Stimulated activated CD4-positive, alpha-beta T cell treated with anti-CD3 and anti-CD28 coated beads, Interleukin-1b, Interleukin-23, amount 100 ng/mL, for 4 hours (primary cell): ENCODE results near the gene TST.
A peak's percentile ranks its signal among the peaks of the same experiment; 100 is the strongest.

Experiments
- DNase-seq, 2 donors: peaks; one replicate each; pipeline ENCODE4 v3.0.0-alpha.2; 2020; ENCODE audit warnings: low read depth in 2 of 2

Gene TST

GRCh38 chr22:36982136-36982535 lies 37.1 kb downstream of the TST start:
- DNase-seq, result no peak

- DNase-seq, result no peak
These were observed 37.9 kb downstream of the TST start for GRCh38 chr22:36981247-36981775.

GRCh38 chr22:36979016-36979910 lies 40.0 kb downstream of the TST start:
- no peak for DNase-seq

GRCh38 chr22:36977947-36978660 lies 41.1 kb downstream of the TST start:
- peak; percentile 84 to 90 for DNase-seq

GRCh38 chr22:36977401-36977861 lies 41.8 kb downstream of the TST start:
- DNase-seq, result peak; percentile 70 to 77

GRCh38 chr22:36976606-36977005 lies 42.6 kb downstream of the TST start:
- no peak for DNase-seq

- DNase-seq, result no peak
These were observed 47.7 kb downstream of the TST start for GRCh38 chr22:36971341-36972125.

- DNase-seq, result no peak
These were observed 50.8 kb downstream of the TST start for GRCh38 chr22:36968249-36968964.

- no peak for DNase-seq
These were observed 52.3 kb downstream of the TST start for GRCh38 chr22:36966851-36967540.

- no peak for DNase-seq
These were observed 53.6 kb downstream of the TST start for GRCh38 chr22:36965696-36966095.

GRCh38 chr22:36964106-36964505 lies 55.1 kb downstream of the TST start:
- DNase-seq, result no peak

GRCh38 chr22:36963302-36963701 lies 55.9 kb downstream of the TST start:
- no peak for DNase-seq

- DNase-seq, result no peak
These were observed 57.6 kb downstream of the TST start for GRCh38 chr22:36961626-36962025.
